Measurements from ENCODE around the gene KLHL3.
"Not testable (repeated sequence)": the region's sequence is repeated elsewhere in the genome, so short reads cannot be mapped to it uniquely, and the experiment has no call there.

The KLHL3 gene

GRCh38 chr5:137646761-137647160 is 89.1 kb downstream of the KLHL3 start:
- Histone ChIP-seq H4K20me1 (ENCODE audit: insufficient read depth, low read length) (no peaks in the 10 kb centered on the region), H3K27ac (ENCODE audit: low read depth, low read length, poor library complexity, severe bottlenecking) (no peak overlapping the region), H3K4me3 (ENCODE audit: low read depth, low read length, poor library complexity, severe bottlenecking) (no peak overlapping the region), H3K4me1 (ENCODE audit: insufficient read depth, low read length, severe bottlenecking) (no peaks in the 10 kb centered on the region), H2AFZ (ENCODE audit: low read length) (no peak overlapping the region), H3F3A (ENCODE audit: insufficient read depth, low read length) (no peaks in the 10 kb centered on the region), H3K79me2 (ENCODE audit: insufficient read depth, low read length) (no peaks in the 10 kb centered on the region), H3K9me3 (ENCODE audit: low read length) (no peaks in the 10 kb centered on the region), H3K27me3 (ENCODE audit: insufficient read depth, low read length) (no peaks in the 10 kb centered on the region), H3K9ac (ENCODE audit: low read length) (no peak overlapping the region), H3K36me3 (ENCODE audit: insufficient read depth, low read length) (no peaks in the 10 kb centered on the region), H3K9me2 (ENCODE audit: low read depth, low read length) (no peaks in the 10 kb centered on the region), H3K4me2 (ENCODE audit: low read length) (no peak overlapping the region)
- TF ChIP-seq CTCF (IDR thresholded peaks at IDR 0.05; ENCODE audit: low read length) = no peak
- TF ChIP-seq EZH2 (IDR thresholded peaks at IDR 0.05; ENCODE audit: borderline replicate concordance, low read length) = no peak

- H3K27me3 ChIP-seq (ENCODE audit: insufficient read depth, low read length); H3K79me2 ChIP-seq (ENCODE audit: insufficient read depth, low read length); H3K9me3 ChIP-seq (ENCODE audit: low read length); H3K27ac ChIP-seq (ENCODE audit: low read depth, low read length, poor library complexity, severe bottlenecking); H2AFZ ChIP-seq (ENCODE audit: low read length); H3K36me3 ChIP-seq (ENCODE audit: insufficient read depth, low read length); H3K4me3 ChIP-seq (ENCODE audit: low read depth, low read length, poor library complexity, severe bottlenecking); H3F3A ChIP-seq (ENCODE audit: insufficient read depth, low read length); H3K4me2 ChIP-seq (ENCODE audit: low read length); H4K20me1 ChIP-seq (ENCODE audit: insufficient read depth, low read length); H3K9me2 ChIP-seq (ENCODE audit: low read depth, low read length); H3K4me1 ChIP-seq (ENCODE audit: insufficient read depth, low read length, severe bottlenecking); H3K9ac ChIP-seq (ENCODE audit: low read length): not testable (repeated sequence)
Measured at GRCh38 chr5:137643081-137643480, 92.8 kb downstream of the KLHL3 start.

GRCh38 chr5:137642091-137642490 is 93.8 kb downstream of the KLHL3 start:
- no peak overlapping the region for H2AFZ ChIP-seq (ENCODE audit: low read length)
- H3K9me2 ChIP-seq (ENCODE audit: low read depth, low read length) = no peaks in the 10 kb centered on the region
- no peaks in the 10 kb centered on the region for H4K20me1 ChIP-seq (ENCODE audit: insufficient read depth, low read length)
- TF ChIP-seq CTCF (IDR thresholded peaks at IDR 0.05; ENCODE audit: low read length) (no peak), EZH2 (IDR thresholded peaks at IDR 0.05; ENCODE audit: borderline replicate concordance, low read length) (no peak)
- H3K79me2 ChIP-seq (ENCODE audit: insufficient read depth, low read length) = no peaks in the 10 kb centered on the region
- H3K36me3 ChIP-seq (ENCODE audit: insufficient read depth, low read length) = no peaks in the 10 kb centered on the region
- H3K4me1 ChIP-seq (ENCODE audit: insufficient read depth, low read length, severe bottlenecking) = no peaks in the 10 kb centered on the region
- H3F3A ChIP-seq (ENCODE audit: insufficient read depth, low read length) = no peaks in the 10 kb centered on the region
- no peak overlapping the region for H3K4me3 ChIP-seq (ENCODE audit: low read depth, low read length, poor library complexity, severe bottlenecking)
- H3K27me3 ChIP-seq (ENCODE audit: insufficient read depth, low read length) = no peaks in the 10 kb centered on the region
- H3K4me2 ChIP-seq (ENCODE audit: low read length) = no peak overlapping the region
- H3K27ac ChIP-seq (ENCODE audit: low read depth, low read length, poor library complexity, severe bottlenecking) = no peak overlapping the region
- H3K9ac ChIP-seq (ENCODE audit: low read length) = no peak overlapping the region
- H3K9me3 ChIP-seq (ENCODE audit: low read length) = no peaks in the 10 kb centered on the region

- TF ChIP-seq CTCF (IDR thresholded peaks at IDR 0.05; ENCODE audit: low read length) (no peak), EZH2 (IDR thresholded peaks at IDR 0.05; ENCODE audit: borderline replicate concordance, low read length) (no peak)
- H3K27ac ChIP-seq (ENCODE audit: low read depth, low read length, poor library complexity, severe bottlenecking) = no peak overlapping the region
- no peaks in the 10 kb centered on the region for H4K20me1 ChIP-seq (ENCODE audit: insufficient read depth, low read length)
Measured at GRCh38 chr5:137641148-137641547, 94.7 kb downstream of the KLHL3 start.

More at GRCh38 chr5:137641148-137641547, 94.7 kb downstream of the KLHL3 start:
- Histone ChIP-seq H3K9me2 (ENCODE audit: low read depth, low read length) (no peaks in the 10 kb centered on the region), H3K36me3 (ENCODE audit: insufficient read depth, low read length) (no peaks in the 10 kb centered on the region), H3K4me1 (ENCODE audit: insufficient read depth, low read length, severe bottlenecking) (no peaks in the 10 kb centered on the region), H3F3A (ENCODE audit: insufficient read depth, low read length) (no peaks in the 10 kb centered on the region), H3K4me2 (ENCODE audit: low read length) (no peak overlapping the region), H3K27me3 (ENCODE audit: insufficient read depth, low read length) (no peaks in the 10 kb centered on the region), H3K4me3 (ENCODE audit: low read depth, low read length, poor library complexity, severe bottlenecking) (no peak overlapping the region), H3K9me3 (ENCODE audit: low read length) (no peaks in the 10 kb centered on the region), H2AFZ (ENCODE audit: low read length) (no peak overlapping the region), H3K79me2 (ENCODE audit: insufficient read depth, low read length) (no peaks in the 10 kb centered on the region), H3K9ac (ENCODE audit: low read length) (no peak overlapping the region)

All from OCI-LY1 (cell line).